Hematopoietic multipotent progenitor cell treated with erythropoietin and hydrocortisone succinate and interleukin-3 and kit ligand, for 6 days (in vitro differentiated cells): ENCODE data around the gene JMJD4.
"Not testable (repeated sequence)": the region's sequence is repeated elsewhere in the genome, so short reads cannot be mapped to it uniquely, and the experiment has no call there.

Source experiments
- DNase-seq: peaks from one replicate; pipeline ENCODE4 v3.0.0-alpha.2; 2015

Gene JMJD4

GRCh38 chr1:227731241-227731677, 3.8 kb downstream of the JMJD4 start:
- DNase-seq = no peak

- no peak for DNase-seq
These were observed 4.4 kb downstream of the JMJD4 start for GRCh38 chr1:227730630-227731151.

- DNase-seq = peak; percentile 82
These were observed 5.0 kb downstream of the JMJD4 start for GRCh38 chr1:227729881-227730629.

GRCh38 chr1:227729144-227729880, 5.8 kb downstream of the JMJD4 start:
- no peak for DNase-seq

GRCh38 chr1:227728892-227729143, 6.3 kb downstream of the JMJD4 start:
- no peak for DNase-seq

GRCh38 chr1:227728059-227728891, 6.8 kb downstream of the JMJD4 start:
- peak; percentile 81 for DNase-seq

- no peak for DNase-seq
These were observed 8.0 kb downstream of the JMJD4 start for GRCh38 chr1:227726924-227727599.

- DNase-seq = no peak
These were observed 8.8 kb downstream of the JMJD4 start for GRCh38 chr1:227726318-227726717.

GRCh38 chr1:227725046-227725445, 10.1 kb downstream of the JMJD4 start:
- no peak for DNase-seq

GRCh38 chr1:227723474-227723873, 11.6 kb downstream of the JMJD4 start:
- DNase-seq = no peak

GRCh38 chr1:227718932-227719331, 16.2 kb downstream of the JMJD4 start:
- no peak for DNase-seq

GRCh38 chr1:227712648-227713047, 22.5 kb downstream of the JMJD4 start:
- DNase-seq = no peak

- not testable (repeated sequence) for DNase-seq
These were observed 24.6 kb downstream of the JMJD4 start for GRCh38 chr1:227710474-227710873.

GRCh38 chr1:227709451-227709850, 25.7 kb downstream of the JMJD4 start:
- DNase-seq = no peak

GRCh38 chr1:227707846-227708245, 27.3 kb downstream of the JMJD4 start:
- DNase-seq = no peak

GRCh38 chr1:227701631-227702030, 33.5 kb downstream of the JMJD4 start:
- DNase-seq = not testable (repeated sequence)

- DNase-seq = no peak
These were observed 37.7 kb downstream of the JMJD4 start for GRCh38 chr1:227697321-227697864.

GRCh38 chr1:227685807-227686206, 49.3 kb downstream of the JMJD4 start:
- no peak for DNase-seq
